ENCODE data around the gene SECISBP2L. TPM values are rescaled to one million over a fixed set of nuclear protein-coding genes. Genes with fewer than 3 reads are reported as not detected.

Gene SECISBP2L
- total and polyA plus RNA-seq, 10 of the 15 experiments (the other 5 are each of a cell fraction or from before 2014, with no cell fraction given) = 1.4 to 24.2 (median 10.4) TPM

- Histone ChIP-seq H3K4me1 (ENCODE audit: control insufficient read depth, insufficient read depth, low read length) (peaks cover 3% of the 10 kb centered on the region; the same call in 1 of the 2 replicates), H2AFZ (ENCODE audit: control insufficient read depth, low read depth, low read length) (no peak overlapping the region), H4K20me1 (ENCODE audit: control insufficient read depth, insufficient read depth) (no peaks in the 10 kb centered on the region), H3K9ac (ENCODE audit: control insufficient read depth, insufficient read depth, low read length) (no peak overlapping the region), H3K9me3 (replicated peaks; ENCODE audit: control insufficient read depth, insufficient read depth, low read length) (no peaks in the 10 kb centered on the region), H3K27ac (ENCODE audit: control insufficient read depth, insufficient read depth) (no peak overlapping the region), H3K4me2 (ENCODE audit: control insufficient read depth, insufficient read depth) (no peak overlapping the region), H3K27me3 (replicated peaks in 1 of 2; ENCODE audit: control insufficient read depth in 2 of 2, insufficient read depth in 2 of 2, low read length in 1 of 2) (no peaks in the 10 kb centered on the region), H3K36me3 (ENCODE audit: control insufficient read depth in 2 of 2, insufficient read depth in 2 of 2, low read length in 1 of 2) (peaks cover 3 to 7% of the 10 kb centered on the region in 2 experiments; a peak in 3 of 4 replicates), H3K4me3 (no peak overlapping the region), H3K79me2 (ENCODE audit: control insufficient read depth, insufficient read depth, low read length) (no peaks in the 10 kb centered on the region)
- 97% methylated on average over 1 of the region's 1 CpG for WGBS (ENCODE audit: insufficient coverage, insufficient replicate concordance, low lambda C conversion rate, missing lambda C conversion rate)
- no TSS peak for BruUV-seq (replicated peaks)
- ATAC-seq = no peak
- DNase-seq (ENCODE audit: low read depth, low spot score) = no peak
- in situ Hi-C loops (cut with MboI) = no loop called here
- TF ChIP-seq KLF5 (IDR thresholded peaks at IDR 0.05; ENCODE audit: partially characterized antibody) (no peak), RELB (IDR thresholded peaks at IDR 0.05; ENCODE audit: low read depth) (no peak), ATF3 (IDR thresholded peaks at IDR 0.05; ENCODE audit: borderline replicate concordance, extremely low read depth, low read depth, low read length) (no peak)
- ChIA-PET SMC1A (ENCODE audit: uncharacterized antibody, unreplicated experiment) (interaction anchor here (1.2 kb wide), 1 partner anchor 13 kb away, joined by 3 read pairs; no protein-coding TSS in a partner anchor), POLR2A (no interaction called here), RAD21 (ENCODE audit: unreplicated experiment) (no interaction called here), CTCF (interaction anchor here (0.9 kb wide), 1 partner anchor 14 kb away, joined by 7 read pairs; no protein-coding TSS in a partner anchor)
- no peak for FAIRE-seq
- intact Hi-C loops (cut with micrococcal nuclease; ENCODE audit: unreplicated experiment) = no loop called here
Measured at GRCh38 chr15:48989170-48989569, 57.1 kb downstream of the SECISBP2L start.

GRCh38 chr15:48987142-48987541 lies 59.1 kb downstream of the SECISBP2L start:
- FAIRE-seq = no peak
- H3K9ac ChIP-seq (ENCODE audit: control insufficient read depth, insufficient read depth, low read length) = no peak overlapping the region
- peaks cover 2 to 4% of the 10 kb centered on the region in 2 experiments; a peak in 3 of 4 replicates for H3K36me3 ChIP-seq (ENCODE audit: control insufficient read depth in 2 of 2, insufficient read depth in 2 of 2, low read length in 1 of 2)
- ChIA-PET CTCF (interaction anchor here (0.9 to 3.0 kb wide), 3 partner anchors 12 to 159 kb away, joined by 3 to 17 read pairs (median 4); no protein-coding TSS in a partner anchor), SMC1A (ENCODE audit: uncharacterized antibody, unreplicated experiment) (interaction anchor here (0.6 to 1.3 kb wide), 4 partner anchors 11 to 124 kb away, joined by 3 to 6 read pairs (median 4); partner anchors contain the start of gene EID1), POLR2A (no interaction called here), RAD21 (ENCODE audit: unreplicated experiment) (interaction anchor here (1.3 to 1.7 kb wide), 2 partner anchors 109 to 122 kb away, joined by 3 read pairs; partner anchors contain the start of gene EID1)
- H3K27me3 ChIP-seq (replicated peaks in 1 of 2; ENCODE audit: control insufficient read depth in 2 of 2, insufficient read depth in 2 of 2, low read length in 1 of 2) = no peaks in the 10 kb centered on the region
- no peak overlapping the region for H2AFZ ChIP-seq (ENCODE audit: control insufficient read depth, low read depth, low read length)
- in situ Hi-C loops (cut with MboI) (no loop called here), intact Hi-C loops (cut with micrococcal nuclease; ENCODE audit: unreplicated experiment) (no loop called here)
- H3K27ac ChIP-seq (ENCODE audit: control insufficient read depth, insufficient read depth) = no peak overlapping the region
- H3K79me2 ChIP-seq (ENCODE audit: control insufficient read depth, insufficient read depth, low read length) = no peaks in the 10 kb centered on the region
- H3K4me2 ChIP-seq (ENCODE audit: control insufficient read depth, insufficient read depth) = no peak overlapping the region
- no peaks in the 10 kb centered on the region for H4K20me1 ChIP-seq (ENCODE audit: control insufficient read depth, insufficient read depth)
- no peak for TF ChIP-seq CHD2 (IDR thresholded peaks at IDR 0.05; ENCODE audit: borderline replicate concordance, low read depth, low read length)
- no peak for TF ChIP-seq ETV6 (conservative IDR thresholded peaks at IDR 0.05 in 1 of 2, IDR thresholded peaks at IDR 0.05 in 1 of 2; ENCODE audit: borderline replicate concordance in 1 of 2, low read depth in 1 of 2)
- TF ChIP-seq PKNOX1 (IDR thresholded peaks at IDR 0.05) = no peak
- H3K4me3 ChIP-seq = no peak overlapping the region
- no peaks in the 10 kb centered on the region for H3K9me3 ChIP-seq (replicated peaks; ENCODE audit: control insufficient read depth, insufficient read depth, low read length)
- no peak for DNase-seq (ENCODE audit: low read depth, low spot score)
- H3K4me1 ChIP-seq (ENCODE audit: control insufficient read depth, insufficient read depth, low read length) = no peaks in the 10 kb centered on the region
- no peak for ATAC-seq
- no TSS peak for BruUV-seq (replicated peaks)

Data from GM12878 (cell line).